HG03103 (cell line): ENCODE data around the gene DNASE2B.

ENCODE experiments used
- ATAC-seq: cut with Tn5 transposase; IDR thresholded peaks from one replicate; pipeline ENCODE4 v1.9.1; 2021; ENCODE audit warnings: low read depth; ENCODE audit not compliant: unreplicated experiment

Gene DNASE2B

DNA sequence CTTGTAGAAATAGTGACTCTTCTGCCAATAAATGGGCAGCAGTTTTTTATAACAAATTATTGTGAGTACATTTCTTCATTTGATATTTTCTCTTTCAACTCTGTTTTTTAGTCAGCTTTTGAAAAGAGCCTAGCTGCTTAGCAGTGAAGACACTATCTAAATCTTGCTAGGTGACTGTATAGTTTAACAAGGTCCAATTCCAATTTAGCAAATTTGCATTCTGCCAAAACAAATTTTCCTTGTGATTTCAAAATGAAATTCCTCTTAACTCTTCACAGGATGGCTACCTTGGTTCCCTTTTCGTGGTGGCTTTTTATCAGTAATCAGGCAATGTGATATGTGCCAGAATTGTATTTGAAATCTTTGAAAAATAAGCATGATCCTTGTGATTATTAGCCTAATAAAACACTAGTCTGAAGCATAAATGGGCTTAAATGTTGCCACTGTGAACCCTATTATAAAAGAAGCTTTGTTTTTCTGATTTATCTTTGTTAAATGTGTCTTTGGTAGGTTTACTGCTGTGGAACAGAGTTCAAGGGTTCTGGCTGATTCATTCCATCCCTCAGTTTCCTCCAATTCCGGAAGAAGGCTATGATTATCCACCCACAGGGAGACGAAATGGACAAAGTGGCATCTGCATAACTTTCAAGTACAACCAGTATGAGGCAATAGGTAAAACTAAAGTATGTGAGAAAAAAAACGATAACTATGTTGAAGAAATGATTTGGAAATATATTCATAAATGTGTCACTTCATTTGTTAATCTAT is 12.2 kb downstream of the DNASE2B start:
- no peak for ATAC-seq

- ATAC-seq, result no peak
Measured at GRCh38 chr1:84412316-84412942, 14.1 kb downstream of the DNASE2B start.

DNA sequence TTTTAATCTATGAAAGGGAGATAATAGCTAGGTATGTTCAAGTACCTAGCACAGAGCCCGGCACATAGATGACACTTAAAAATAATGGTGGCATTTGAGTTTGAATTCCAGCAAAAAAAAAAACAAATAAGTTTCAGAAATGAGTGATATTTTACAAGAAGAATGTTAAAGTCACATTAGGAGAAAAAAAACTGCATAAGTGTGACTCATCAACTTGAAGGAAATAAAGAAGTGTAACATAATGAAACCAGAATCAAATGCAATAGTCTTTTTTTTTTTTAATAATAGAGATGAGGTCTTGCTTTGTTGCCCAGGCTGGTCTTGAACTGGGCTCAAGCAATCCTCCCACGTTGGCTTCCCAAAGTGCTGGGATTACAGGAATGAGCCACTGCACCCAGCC is 17.1 kb downstream of the DNASE2B start:
- ATAC-seq, result no peak

DNA sequence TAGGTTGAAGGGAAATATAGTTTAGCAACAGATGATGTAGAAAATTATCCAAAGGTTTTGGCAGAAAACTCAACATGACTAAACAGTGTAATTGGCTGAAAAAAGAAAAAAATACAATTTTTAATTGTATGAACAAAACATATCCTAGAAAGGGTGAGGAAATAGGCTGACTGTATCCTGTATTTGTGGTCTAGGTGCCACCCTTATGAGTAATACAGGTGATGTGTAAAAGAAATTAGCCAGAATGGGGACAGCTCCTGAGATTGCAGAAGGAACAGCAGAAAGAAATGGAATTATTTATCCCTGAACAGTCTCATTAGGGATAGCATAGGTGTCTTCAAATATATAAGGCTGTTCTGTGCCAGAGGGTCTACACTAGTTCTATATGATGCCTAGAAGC is 24.6 kb downstream of the DNASE2B start:
- ATAC-seq, result no peak

DNA sequence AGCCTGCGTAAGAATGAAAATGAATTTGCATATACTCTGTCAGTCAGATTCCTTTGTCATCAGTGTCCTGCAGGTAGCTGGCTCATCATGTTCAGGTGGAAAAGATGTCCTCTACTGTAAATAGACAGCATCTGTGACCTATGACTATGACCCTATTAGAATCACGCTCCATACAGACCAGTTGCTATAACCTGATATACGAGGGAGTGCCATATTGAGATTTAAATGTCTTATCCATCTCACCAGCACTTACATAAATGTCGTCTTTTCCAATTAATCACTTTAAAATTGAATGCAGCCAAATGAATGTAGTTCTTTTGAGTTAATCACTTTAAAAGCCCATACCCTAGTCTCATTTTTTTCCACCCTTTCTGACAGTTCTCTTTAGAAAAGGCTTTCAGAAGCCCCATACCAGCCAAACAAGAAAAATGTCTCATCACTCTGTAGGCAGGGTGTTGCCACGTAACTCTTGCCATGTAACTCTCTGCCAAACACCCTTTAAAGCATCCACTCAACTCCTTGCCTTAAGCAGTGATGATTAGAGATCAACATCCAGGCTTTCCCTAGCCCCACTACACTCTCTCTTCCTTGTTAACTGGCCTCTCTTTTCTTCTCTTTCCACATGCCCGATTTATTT is 26.3 kb downstream of the DNASE2B start:
- no peak for ATAC-seq

GRCh38 chr1:84425150-84425896 is 27.0 kb downstream of the DNASE2B start:
- ATAC-seq, result no peak

DNA sequence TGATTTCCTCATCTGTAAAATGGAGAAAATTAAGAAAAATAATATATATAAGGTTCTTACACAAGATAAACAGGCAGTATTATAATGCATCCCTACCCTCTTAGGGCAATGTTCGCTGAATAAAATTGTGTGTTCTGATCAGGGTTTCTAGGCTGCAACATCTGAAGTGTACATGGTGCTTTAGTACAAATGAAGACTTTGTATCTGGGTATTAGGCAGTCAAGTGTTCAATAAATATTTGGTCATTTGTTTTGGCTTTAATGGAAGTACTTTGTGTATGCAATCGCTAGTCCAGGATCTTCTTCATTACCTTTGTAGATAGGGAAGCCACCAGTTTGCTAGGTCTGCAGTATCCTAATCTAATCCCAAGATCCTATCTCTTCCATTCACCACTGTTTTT is 28.1 kb downstream of the DNASE2B start:
- no peak for ATAC-seq

DNA sequence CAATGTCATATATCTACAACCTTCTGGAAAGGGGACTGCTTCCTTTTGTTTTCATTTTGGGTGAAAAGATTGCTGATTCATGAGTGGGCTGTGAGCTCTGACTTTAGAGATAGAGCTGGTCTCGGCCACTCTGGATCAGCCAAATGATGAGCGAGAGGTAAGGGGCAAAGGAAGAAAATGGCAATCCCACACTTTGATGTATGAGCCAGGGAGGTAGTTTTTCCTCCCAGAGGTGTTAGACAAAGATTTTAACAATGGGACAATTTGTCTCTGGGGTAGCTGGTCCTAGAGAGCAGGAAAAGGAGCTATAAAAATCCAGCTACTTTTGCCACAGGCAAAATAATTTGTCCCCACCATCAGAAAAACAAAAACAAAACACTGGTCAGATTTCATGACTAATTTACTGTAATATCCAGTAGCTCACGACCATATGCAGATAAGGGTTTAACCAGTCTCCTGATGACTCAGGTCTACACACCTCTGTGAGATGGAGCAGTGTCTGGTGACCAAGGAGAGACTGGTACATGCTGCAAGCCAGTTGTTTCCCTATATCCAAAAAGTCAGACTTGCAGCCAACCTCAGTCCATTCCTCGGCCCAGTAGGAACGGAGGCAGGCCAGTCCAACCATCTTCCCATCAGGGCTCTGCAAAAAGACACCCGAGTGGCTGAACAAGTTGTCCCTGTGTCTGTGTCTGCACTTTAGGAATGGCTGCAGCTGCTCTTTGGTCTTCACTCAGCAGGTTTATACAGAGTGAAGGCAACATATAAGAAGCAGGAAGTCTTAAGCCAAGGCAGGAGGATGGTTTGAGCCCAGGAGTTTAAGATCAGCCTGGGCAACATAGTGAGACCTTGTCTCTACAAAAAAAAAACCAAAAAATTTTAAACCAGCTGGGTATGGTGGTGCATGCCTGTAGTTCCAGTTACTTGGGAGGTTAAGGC is 29.2 kb downstream of the DNASE2B start:
- no peak for ATAC-seq

DNA sequence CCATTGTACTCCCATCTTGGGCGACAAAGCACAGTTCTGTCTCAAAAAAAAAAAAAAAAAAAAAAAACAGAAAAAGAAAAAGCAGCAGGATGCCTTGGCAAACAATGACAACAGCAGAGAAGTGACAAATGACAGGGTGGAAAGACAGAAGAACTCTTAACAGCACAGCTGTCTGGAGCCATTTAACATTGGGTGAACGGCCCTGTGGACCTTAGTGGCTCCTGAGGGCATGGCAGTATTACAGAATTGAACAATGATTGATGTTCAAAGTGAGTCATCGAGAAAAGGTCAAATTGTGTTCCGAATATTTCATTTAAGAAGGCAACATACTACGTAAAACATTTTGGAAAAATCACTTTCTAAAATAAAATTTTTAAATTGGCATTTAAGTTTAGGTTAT is 30.0 kb downstream of the DNASE2B start:
- ATAC-seq, result no peak

GRCh38 chr1:84429231-84429630 is 30.9 kb downstream of the DNASE2B start:
- no peak for ATAC-seq

GRCh38 chr1:84430546-84430945 is 32.3 kb downstream of the DNASE2B start:
- ATAC-seq, result no peak

GRCh38 chr1:84433258-84434080 is 35.2 kb downstream of the DNASE2B start:
- peak; percentile 55 for ATAC-seq

- no peak for ATAC-seq
Measured at GRCh38 chr1:84434081-84434769, 35.9 kb downstream of the DNASE2B start.

DNA sequence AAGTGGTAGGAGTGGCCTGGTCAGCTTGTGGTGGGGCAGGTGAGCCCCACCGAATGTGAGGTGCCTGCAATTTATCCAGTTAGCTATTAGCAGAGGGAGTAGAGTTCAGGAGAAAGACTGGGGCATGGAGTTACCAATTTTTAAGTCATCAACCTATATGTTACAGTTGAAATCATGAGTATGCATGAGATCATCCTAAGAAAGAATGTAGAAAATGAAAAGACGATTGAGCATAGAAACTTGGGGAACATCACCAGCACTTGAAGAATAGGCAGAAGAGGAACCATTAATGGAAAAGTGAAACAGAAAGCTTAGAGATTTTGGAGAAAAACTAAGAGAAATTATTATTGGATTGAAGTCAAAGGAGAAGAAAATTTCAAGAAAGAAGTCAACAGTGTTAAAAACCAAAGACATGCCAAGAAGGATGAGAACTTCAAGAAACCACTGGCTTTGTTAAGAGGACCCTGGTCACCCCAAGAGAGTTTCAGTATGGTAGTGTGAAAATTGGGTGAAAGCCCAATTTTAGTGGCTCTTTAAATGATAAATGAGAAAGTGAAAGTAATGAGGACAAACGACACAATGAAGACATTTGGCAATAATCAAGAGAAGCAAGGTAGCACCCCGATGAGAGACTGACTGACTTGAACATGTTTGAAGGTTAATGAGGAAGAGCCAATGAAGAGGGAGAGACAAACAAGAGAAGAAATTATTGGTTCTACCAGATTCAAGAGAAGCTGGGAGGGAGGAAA is 36.7 kb downstream of the DNASE2B start:
- ATAC-seq, result no peak

DNA sequence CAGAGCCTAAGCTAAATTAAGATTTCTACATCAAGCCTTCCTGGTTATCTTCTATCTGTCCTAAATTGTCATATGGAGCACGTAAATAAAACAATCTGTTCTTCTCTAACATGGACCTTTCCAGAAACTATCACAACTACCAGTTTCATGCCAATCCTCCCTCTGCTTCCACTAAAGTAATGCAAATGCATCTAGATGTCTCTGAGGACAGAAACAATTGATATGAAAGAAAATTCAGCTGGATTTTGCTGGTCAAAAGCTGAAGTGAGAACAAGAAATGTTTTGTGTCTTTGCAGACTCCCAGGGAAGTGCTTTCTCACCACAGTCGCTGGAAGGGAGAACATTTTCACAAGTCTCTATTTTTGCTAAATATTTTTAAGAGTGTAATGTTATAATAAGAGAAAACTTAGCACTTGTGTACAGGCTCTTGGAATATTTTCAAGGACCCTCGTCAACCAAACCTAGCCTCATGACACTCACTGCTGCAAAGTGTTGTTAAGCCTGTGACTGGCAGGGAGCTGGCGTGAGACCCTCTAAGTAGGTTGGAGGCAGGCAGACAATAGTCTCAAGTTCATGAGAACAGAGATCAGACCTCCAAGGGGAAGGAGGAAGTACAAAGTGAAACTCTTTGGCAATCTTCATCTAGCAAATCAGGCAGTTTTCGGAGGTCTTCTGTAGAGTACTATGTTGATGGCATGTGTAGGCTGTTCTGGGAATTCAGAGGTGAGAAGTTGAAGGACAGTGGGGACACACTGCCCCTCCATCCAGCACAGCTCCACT is 38.8 kb downstream of the DNASE2B start:
- ATAC-seq, result peak; percentile 44

DNA sequence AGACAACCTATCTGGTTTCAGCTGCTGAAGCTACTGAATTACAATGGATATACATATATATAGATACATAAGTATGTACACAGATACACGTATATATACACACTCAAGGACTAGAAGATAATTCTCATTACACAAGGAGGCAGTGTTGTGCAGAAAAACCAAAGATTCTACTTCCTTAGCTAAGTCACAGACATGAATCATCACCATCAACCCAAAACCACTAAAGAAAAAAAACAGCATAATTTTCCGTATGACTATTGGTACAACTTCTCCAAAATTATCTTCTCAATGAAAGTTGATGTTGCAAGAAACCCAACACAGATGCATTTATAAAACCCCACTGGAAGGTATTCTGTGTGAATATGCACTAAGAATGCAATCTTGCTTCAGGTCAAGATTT is 44.0 kb downstream of the DNASE2B start:
- ATAC-seq, result peak; percentile 77
